OCI-M1 (cell line): ENCODE data around the gene SPAG4.

Experiments
- DNase-seq: peaks from one replicate; lab custom pipeline; 2025; lab: John Stamatoyannopoulos, UW

Gene SPAG4

GRCh38 chr20:35599776-35600120, 15.9 kb upstream of the SPAG4 start:
- no peak for DNase-seq

DNA sequence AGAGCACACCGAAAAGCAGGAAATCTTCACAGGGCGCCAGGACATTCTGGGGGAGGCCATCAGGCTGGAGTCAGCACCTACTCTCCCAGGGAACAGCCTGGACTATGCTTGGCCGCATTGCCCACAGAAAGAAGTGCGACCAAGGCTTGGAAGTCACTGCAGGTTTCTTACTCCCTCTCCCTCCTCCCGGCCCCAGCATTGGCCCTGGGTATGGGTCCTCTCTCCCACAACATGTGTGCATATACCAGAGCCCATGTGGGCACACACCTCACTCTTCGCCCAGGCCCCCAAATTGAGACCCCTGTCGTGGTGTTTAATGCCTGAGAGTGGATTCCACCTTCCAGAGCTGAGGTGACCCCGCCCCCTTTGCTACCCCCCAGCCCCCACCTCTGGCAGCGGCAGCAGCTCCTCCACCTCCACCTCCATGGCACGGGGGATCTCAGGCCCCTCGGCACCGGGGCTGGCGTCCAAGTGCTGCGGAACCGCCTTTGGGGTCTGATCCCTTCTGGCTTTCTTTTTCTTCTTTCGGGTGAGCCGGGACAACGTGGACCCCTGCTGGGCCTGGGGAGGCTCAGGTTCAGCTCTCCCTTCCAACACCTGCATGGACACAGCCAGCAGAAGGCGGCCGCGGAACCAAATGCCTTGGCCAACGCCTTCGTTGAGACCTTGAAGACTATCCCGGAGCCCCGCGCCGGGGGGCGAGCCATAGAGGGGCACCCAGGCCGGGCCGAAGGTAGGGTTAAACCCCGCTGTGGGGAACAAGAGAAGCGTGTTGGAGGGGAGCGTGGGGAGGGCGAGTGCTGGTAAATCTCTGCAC, 15.2 kb upstream of the SPAG4 start:
- DNase-seq: no peak

- DNase-seq: peak; percentile 72
These were observed 14.3 kb upstream of the SPAG4 start for GRCh38 chr20:35600993-35601973.

DNA sequence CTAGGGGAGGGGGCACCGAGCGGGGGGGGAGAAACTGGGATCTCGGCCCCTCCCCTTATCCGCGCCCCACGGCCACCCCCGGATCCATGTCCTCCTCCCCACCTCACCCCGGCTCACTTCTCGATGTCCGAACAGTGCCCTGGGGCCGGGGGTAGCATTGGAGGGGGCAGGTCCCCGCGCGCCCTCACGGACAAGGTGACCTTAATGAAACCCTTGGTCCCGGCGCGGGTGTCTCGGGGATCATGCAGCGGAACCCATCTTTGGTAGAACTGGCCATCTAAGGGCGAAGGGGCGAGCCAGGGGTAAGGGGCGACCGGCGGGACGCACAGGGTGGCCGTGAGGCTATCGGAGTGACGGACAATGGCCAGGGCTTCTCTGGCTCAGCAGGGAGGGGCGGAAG, 13.6 kb upstream of the SPAG4 start:
- no peak for DNase-seq

DNA sequence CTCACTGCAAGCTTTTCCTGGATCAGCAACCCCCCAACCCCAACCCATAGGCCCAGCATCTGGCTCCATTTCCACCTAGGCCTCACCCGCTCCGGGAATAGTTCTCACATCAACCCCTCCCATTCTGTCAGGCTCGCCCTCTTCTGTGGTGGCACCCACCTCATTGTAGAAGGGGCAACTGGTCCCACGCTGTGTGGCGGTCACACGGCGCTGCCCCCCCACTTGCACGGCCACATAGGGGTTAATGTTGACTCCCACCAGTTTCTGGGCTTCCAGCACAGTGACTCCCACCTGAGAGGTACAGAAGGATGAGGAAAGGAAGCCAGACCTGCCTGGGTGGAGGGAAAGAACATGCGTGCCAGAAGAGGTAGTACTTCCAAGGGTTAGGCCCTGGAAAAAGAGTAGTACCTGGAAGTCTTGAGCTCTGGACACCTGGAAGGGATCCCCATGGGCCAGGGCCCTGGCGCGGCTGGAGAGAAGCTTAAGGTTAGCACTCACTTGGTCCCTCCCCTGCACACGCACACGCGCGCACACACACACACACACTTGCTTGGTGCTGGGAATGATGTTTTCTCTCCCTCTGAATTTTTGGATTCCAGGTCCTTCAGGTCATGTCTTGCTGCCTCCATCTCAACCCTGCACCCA, 12.7 kb upstream of the SPAG4 start:
- no peak for DNase-seq

GRCh38 chr20:35603695-35604448, 11.8 kb upstream of the SPAG4 start:
- no peak for DNase-seq

- peak; percentile 17 for DNase-seq
These were observed 11.2 kb upstream of the SPAG4 start for GRCh38 chr20:35604449-35604747.

- DNase-seq: no peak
These were observed 9.5 kb upstream of the SPAG4 start for GRCh38 chr20:35606127-35606526.

GRCh38 chr20:35607003-35607735, 8.5 kb upstream of the SPAG4 start:
- peak; percentile 55 for DNase-seq

GRCh38 chr20:35610833-35611427, 4.7 kb upstream of the SPAG4 start:
- no peak for DNase-seq

DNA sequence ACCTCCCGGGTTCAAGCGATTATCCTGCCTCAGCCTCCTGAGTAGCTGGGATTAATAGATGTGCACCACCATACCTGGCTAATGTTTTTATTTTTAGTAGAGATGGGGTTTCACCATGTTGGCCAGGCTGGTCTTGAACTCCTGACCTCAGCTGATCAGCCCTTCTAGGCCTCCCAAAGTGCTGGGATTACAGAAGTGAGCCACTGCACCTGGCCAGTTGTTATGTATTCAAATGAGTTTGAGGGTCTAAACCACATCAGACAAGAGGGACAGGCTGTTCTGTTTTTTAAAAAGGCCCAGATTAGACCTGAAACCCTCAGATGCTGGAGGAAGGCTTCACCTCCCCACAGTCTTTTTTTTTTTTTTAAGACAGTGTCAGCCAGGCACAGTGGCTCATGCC, 4.1 kb upstream of the SPAG4 start:
- DNase-seq: no peak

DNA sequence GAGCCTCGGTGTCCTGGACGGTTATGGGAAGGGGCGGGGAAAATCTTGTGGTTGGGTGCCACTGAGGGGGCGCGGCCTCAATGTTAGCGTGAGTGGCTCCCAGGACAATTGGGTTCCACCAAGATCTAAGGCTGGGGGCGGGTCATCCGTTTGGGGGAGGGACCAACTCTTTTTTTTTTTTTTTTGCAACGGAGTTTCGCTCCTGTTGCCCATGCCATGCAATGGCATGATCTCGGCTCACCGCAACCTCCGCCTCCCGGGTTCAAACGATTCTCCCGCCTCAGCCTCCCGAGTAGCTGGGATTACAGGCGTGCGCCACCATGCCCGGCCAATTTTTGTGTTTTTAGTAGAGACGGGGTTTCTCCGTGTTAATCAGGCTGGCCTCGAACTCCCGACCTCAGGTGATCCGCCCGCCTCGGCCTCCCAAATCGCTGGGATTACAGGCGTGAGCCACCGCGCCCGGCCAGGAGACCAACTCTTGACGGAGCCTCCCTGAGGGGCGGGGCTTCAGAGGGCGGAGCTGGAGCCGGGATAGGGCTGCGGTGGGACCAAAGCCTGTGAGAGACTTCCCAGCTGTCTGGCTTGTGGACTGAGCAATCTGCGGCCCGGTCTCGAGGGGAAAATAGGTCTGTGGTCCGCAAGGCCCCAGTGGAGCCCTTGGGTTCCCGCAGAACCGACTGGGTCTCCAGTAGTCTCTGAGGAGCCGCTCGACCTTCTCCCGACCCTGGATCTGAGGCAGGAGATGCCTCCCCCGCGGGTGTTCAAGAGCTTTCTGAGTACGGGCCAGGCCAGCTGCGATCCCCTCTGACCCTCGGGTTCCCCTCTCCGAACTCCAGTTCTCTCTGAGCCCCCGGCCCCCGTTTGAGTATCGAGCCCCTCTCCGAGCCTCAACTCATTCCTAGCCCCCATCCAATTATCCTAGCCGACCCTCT, 1.1 kb downstream of the SPAG4 start:
- peak; percentile 93 for DNase-seq

GRCh38 chr20:35617397-35618262, 2.0 kb downstream of the SPAG4 start:
- peak; percentile 84 for DNase-seq

DNA sequence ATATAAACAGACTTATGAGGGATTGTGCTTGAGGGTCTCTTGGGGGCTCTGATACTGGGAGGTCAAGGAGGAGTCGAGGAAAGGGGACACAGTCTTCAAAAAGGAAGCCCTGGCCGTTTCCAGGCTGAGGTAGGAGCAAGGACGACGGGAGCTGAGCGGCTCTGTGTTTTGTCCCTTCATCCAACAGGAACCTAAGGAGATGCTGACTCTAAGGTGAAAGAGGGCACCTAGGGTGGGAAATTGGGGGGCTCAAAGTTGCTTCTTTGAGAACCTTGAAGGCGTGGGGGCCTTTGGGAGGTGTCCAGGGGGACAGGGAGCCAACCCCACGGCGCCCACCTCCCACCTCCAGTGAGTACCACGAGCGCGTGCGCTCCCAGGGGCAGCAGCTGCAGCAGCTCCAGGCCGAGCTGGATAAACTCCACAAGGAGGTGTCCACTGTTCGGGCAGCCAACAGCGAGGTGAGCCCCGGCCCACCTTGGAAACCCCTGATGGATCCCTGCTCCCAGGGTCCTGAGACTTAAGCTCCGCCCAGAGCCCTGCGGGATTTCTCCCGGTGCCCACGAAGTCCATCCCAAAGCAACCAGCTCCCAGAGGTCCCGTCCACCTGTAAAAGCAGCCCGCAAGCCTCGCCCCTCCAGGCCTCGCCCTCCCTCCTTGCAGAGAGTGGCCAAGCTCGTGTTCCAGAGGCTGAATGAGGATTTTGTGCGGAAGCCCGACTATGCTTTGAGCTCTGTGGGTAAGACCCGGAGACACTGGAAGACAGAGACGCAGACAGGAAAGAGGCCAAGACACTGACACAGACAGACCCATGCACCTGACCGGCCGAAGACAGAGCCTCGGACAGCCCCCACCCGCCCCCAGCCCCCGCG, 2.9 kb downstream of the SPAG4 start:
- DNase-seq: peak; percentile 31

DNA sequence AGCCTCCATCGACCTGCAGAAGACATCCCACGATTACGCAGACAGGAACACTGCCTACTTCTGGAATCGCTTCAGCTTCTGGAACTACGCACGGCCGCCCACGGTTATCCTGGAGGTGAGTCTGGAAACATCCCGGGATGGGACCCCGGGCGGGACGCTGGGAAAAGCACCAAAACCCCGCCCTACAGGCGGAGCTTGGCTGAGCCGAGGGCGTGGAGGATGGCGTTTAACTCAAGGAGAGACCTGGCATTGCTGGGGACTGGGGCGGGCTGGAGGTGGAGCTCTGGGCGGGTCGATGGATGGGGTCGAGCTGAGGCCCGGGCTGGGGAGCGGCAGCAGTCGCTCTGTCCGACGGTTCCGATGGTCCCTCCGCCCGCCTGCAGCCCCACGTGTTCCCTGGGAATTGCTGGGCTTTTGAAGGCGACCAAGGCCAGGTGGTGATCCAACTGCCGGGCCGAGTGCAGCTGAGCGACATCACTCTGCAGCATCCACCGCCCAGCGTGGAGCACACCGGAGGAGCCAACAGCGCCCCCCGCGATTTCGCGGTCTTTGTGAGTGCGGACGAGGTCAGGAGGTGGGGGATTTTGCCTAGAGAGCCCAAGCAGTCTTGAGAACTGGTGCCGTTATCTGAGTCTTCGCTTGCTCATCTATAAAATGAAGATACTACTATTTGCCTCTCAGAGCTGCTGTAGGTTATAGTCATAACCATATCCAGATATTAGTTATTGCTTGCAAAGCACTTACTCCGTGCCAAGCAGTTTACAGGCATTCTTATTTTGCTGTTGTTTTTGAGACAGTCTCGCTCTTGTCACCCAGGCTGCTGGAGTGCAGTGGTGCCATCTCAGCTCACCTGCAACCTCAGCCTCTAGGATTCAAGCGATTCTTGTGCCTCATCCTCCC, 3.8 kb downstream of the SPAG4 start:
- DNase-seq: peak; percentile 89

GRCh38 chr20:35620818-35621559, 5.4 kb downstream of the SPAG4 start:
- no peak for DNase-seq
